ENCODE data around the gene SDK1.

SDK1 gene

DNA sequence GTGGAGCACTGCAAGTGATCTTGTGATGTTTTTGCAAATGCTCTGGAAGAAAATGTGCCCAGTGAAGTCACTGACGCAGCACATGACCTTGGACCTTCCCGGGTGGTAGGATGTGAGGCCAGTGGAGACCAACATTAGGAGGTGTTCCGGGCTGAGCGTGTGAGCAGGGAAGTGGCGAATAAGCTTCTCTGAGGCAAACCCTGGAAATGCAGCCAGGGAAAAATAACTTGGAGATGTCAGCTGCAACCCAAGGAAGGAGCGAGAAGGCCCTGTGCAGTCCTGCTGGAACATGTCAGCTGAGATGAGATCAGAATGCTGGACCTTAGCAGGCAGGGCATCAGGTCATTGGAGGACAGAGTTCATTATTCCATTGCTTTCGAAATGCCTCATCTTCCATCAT is 18.6 kb upstream of the SDK1 start:
- no peak for FAIRE-seq
- no peak for DNase-seq (ENCODE audit: insufficient read length, low spot score)

DNA sequence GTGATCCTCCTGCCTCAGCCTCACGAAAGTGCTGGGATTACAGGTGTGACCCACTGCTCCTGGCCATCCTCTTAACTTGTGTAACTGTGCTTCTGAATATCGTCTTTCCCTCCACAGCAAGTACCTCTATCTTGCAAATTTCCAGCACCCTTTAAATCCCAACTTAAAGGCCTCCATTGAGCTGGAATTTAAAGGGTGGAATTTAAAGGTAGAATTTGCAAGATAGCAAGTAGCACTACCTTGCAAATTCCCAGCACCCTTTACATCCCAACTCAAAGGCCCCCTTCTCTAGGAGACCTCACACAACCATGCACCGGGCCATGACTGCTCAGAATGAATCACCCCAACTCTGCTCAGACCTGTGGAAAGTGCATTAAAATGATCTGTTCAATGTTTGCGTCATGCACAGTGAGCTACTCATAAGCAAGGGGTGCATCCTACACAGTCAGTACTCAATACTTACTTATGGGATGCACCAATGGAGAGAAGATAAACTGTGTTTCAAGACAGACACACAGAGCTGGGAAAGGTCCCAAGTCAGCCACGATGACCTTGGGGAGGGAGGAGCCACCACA is 17.8 kb upstream of the SDK1 start:
- no peak for FAIRE-seq

DNA sequence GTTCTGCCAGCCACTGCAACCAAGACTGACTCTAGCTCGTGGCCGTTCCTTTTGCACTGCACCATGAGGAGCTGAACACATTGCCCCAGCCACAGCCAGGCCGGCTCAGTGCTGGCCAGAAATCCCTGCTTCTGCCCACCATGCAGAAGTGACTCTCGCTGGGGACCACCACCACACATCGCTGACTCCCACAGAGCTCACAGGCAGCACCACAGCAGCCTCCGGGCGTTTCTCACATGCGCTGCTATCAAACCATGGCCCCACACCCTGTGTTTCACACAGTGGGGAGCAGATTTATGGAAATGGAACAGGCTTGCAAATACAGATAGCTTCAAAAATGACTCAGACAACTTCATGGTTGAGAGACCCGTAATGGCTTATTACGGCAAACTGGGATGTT is 15.4 kb upstream of the SDK1 start:
- no peak for DNase-seq (ENCODE audit: insufficient read length, low spot score)
- FAIRE-seq = no peak

More for the DNA sequence above, 17.8 kb upstream of the SDK1 start:
- no peak for DNase-seq (ENCODE audit: insufficient read length, low spot score)

DNA sequence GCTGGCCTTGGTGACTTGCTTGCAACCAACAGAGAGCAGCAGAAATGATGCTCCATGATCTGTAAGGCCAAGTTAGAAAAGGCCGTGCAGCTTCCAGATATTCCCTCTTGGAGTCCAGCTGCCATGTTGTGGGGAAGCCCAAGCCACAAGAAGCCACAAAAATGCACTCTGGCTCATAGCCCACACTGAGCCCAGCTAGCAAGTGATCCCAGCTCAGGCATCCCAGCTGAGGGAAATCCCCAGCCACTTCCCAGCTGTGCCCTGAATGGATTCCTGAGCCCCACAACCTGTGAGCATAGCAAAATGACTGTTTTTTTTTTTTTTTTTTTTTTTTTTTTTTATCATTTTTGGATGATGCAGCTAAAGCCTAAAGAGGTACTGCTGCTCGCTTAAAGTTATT is 11.1 kb upstream of the SDK1 start:
- DNase-seq (ENCODE audit: insufficient read length, low spot score) (no peak), FAIRE-seq (no peak)

DNA sequence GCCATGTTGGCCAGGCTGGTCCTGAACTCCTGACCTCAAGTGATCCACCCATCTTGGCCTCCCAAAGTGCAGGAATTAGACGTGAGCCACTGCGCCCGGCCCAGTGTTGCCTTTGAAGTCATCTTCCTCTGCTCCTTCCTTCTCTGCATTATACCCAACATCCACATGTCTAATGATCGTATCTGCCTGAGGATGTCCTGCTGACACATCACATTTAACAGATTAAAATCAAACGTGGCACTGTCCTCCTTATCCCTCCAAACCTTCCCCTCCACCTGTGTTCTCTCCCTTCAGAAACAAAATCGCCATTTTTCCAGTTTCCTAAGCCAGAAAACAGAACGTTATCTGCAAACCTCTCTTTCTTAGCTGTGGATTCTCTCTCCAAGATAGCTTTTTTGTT is 8.4 kb upstream of the SDK1 start:
- FAIRE-seq (no peak), DNase-seq (ENCODE audit: insufficient read length, low spot score) (no peak)

DNA sequence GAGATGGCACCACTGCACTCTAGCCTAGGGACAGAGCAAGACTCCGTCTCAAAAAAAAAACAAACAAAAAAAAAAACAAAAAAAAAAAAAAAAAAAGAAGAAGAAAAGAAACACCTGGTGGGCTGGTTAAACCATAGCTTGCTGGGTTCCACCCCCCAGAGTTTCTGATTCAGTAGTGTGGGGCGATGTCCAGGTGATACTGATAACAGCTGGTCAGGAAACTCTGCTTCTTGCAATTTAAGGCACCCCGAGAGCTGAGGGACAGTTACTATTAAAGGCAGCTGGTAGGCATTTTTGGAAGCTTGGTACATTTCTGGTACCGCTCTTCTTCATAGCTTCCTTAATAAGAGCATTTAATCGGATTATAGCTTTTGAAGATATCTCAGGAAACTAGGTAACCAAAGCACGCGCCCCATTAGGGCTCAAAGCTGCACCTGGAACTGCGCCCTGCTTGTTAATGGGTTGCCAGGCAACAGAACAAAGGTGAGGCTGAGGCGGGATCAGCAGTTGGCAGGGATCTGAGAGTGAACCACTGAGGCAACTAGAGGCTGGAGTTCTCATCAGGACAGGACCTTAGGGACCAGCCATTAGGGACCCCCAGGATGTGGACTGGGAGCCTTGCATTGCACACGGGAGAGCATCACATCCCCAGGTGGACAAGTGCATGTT is 6.5 kb upstream of the SDK1 start:
- DNase-seq (ENCODE audit: insufficient read length, low spot score) (no peak), FAIRE-seq (no peak)

DNA sequence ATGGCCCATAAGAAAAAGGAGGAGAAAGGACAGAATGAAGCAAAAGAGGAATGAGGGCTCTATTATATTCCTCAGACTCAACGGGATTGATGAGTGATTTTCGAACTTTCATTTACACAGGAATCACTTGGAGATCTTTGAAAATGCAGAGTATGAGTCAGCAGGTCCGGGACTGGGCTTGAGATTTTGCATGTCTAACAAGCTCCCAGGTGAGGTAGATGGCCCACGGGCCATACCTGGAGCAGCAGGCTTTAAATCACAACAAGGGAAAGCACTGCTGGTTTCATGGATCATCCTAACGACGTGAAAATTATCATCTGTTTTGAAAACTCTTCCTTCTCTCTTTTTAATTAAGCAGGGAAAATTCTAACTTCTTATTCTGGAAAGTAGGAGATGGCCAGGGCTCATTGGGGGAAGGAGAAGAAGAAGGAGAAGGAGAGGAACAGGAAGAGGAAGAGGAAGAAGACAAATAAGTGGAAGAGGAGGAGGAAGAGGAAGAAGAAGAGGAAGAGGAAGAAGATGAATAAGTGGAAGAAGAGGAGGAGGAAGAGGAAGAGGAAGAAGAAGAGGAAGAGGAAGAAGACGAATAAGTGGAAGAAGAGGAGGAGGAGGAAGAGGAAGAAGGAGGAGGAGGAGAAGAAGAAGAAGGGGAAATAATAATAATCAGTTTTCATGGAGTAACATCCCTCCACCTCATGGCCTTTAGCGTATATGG is 3.8 kb upstream of the SDK1 start:
- DNase-seq (ENCODE audit: insufficient read length, low spot score) (no peak), FAIRE-seq (no peak)

DNA sequence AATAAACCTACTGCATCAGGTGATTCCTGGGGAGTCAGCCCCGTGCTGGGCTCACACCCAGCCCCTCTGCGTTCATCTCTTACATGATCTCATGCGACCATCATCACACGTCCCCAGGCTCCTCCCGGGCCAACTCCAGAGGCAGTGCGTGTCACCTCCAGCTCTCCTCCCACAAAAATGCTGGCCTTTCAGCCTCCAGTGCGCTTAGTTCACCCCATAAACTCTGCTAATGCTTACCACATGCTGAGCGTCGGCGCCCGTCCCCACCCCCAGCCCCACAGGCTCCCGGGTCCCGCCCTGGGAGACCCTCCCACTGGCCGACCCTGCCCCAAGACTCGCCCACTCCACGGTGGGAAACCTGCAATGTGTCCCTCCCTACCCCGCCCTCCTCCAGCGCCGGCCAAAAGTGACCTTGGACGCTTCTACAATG is 816 bp upstream of the SDK1 start:
- DNase-seq (ENCODE audit: insufficient read length, low spot score) (no peak), FAIRE-seq (no peak)

DNA sequence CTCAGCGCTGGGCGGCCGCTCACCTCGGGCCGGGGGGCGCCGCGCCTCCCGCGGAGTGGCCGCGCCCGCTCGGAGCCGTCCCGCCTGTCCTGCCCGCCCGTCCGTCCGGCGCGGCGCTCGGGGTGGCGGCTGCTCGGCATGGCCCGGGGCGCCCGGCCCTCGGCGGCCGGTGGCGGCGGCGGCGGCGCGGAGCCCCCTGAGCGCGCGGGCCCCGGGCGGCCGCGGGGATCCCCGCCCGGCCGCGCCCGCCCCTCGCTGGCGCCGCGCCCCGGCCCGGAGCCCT is 338 bp downstream of the SDK1 start:
- DNase-seq (ENCODE audit: insufficient read length, low spot score) (no peak), FAIRE-seq (no peak)

DNA sequence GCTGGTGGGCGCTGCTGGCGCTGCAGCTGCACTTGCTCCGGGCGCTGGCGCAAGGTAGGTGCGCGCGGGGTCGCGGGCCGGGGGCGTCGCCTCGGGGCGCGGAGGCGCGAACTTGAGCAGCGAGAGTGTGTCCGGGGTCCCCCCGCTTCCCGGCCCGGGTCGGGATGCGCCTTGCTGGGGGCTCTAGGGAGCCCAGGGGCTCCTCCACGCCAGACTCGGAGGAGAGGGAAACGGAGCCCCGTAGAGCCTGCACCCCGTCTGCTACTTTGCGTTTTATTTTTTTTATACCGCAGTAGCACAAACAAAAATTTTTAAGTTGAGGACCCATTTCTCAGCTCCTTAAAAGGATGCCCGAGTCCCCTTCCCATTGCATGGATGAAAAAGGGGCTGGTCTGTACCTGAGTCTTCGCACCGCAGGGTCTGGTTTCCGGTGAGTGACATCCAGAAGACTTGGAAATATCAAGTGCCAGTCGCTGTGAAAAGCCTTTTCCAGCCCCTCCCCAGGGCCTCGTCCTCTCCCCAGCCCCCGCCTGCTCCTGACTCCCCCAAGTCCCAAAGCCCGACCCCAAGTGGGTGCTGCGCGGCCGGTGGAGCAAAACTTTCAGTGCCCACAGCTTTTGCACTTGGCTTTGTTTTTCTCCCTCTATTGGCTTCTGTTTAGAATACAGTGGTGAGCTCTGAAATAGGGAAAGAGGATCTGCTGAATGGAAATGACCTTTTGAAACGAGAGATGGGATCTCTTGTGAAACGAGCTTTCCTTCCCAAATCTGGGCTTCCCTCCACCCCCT is 973 bp downstream of the SDK1 start:
- DNase-seq (ENCODE audit: insufficient read length, low spot score) = no peak
- no peak for FAIRE-seq

DNA sequence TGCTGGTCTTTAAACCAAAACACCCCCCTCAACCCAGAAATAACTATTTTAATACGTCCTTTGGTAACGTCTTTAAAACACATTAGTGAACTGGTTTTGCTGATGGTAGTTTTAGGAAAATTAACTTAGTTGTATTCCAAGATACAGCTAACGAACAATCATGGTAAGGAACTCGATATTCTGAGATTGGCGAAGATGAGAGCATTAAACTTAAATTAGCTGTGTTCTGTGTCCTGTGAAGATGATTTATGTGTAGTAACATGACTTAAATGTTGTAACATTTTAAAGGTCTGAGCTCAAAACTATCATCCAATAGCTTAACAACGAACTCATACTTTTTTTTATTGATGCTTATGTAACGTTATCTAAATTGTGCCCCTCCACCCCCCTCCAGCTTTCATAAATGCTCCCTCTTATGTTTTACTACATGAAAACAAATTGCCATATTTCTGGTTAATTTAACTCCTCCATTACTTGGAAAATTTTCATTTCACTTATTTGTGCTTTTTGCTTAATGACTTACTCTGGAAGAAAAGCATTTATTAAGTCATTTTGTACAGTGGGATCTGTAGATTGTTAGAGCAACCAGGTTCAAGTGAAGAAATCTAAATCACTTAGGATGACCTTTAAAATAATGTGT is 1.7 kb downstream of the SDK1 start:
- no peak for FAIRE-seq
- no peak for DNase-seq (ENCODE audit: insufficient read length, low spot score)

DNA sequence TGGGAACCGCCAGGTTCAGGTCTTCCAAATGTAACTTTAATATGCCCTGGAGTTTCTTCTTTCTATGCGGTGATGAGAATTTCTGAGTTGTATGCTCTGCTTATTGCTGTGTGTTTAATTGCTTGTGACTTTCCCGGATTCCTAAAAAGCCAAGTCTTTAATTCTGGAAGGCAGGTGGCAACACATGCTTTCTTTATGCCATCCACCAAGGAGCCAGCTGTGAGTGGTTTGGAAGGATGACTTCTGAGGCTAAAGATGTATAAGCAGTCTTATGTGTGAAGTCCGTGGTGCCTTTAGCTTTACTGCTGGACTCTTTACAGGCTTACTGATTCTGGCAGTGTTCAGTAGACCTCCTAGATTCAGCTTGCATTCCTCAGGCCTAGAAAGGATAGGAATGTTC is 3.1 kb downstream of the SDK1 start:
- no peak for DNase-seq (ENCODE audit: insufficient read length, low spot score)
- FAIRE-seq = no peak

DNA sequence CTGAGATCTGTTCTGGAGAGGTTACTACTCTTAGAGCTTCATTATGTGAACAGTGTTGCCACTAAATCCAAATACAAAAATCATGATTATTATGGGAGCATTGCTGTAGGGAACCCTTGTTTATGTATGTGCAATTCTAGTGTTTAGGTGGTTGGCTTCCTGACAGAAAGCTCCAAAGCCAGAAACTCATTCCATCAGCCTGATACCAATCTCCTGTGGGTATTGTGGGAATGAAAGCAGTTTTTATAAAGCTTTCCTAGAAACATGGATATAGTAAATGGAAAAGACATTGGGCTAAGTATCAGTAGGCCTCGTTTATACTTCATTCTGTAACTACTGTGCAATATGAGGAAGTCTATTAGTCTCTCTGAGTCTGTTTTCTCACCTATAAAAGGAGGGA is 6.4 kb downstream of the SDK1 start:
- FAIRE-seq (no peak), DNase-seq (ENCODE audit: insufficient read length, low spot score) (no peak)

DNA sequence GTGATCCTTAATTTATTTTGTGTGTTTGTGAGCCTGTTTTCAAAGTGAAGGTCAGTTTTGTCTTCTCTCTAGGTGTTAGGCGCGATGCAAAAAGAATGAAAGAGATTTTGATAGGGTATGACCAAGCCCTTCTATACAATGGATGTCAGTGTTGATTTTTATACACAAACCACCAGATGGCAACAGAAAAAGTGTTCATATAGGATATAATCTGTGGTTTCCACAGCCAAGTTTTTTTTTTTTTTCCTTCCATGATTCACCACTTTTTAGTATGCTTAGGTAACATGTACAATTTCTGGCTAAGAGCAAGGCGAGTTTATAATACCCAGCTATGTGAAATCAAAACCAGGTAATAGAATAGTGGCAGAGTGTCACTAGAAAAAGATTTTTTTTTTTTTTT is 8.1 kb downstream of the SDK1 start:
- no peak for DNase-seq (ENCODE audit: insufficient read length, low spot score)
- FAIRE-seq = no peak

DNA sequence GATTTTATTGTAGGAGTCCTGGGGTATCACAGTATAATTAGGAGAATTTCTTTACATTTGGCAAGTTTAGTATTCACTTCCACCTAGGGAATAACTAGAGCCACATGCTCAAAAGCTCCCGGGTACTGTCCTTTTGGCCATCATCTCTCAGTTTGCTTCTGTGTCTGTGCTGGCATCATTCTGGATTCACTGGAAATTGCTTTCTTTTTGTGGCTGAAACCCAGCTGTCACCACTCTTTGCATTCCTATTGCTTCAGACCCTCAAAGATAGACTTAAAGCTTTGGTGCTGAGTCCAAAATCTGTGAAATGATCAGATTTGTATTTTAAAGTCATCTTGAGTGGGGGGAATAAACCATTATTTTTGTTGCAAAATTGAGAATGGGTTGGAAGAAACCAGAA is 8.9 kb downstream of the SDK1 start:
- DNase-seq (ENCODE audit: insufficient read length, low spot score) (no peak), FAIRE-seq (no peak)

DNA sequence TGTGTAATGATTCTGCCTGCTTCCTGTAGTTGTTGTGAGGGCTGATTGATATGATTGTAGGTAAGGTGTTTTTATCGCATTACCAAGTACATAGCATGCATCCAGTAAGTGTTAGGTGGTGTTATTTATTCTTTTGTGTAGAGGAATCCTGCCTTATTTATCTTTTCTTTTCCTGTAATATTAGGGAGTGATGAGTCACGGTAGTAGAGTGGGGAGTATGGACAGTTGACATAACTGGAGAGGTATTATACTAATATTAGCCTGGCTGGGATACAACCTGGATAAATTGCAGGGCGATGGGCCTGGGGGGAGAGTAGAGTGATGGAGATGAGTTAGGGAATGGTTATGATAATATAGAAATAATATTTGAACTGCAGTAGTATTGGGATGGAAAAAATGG is 9.8 kb downstream of the SDK1 start:
- FAIRE-seq = no peak
- DNase-seq (ENCODE audit: insufficient read length, low spot score) = no peak

DNA sequence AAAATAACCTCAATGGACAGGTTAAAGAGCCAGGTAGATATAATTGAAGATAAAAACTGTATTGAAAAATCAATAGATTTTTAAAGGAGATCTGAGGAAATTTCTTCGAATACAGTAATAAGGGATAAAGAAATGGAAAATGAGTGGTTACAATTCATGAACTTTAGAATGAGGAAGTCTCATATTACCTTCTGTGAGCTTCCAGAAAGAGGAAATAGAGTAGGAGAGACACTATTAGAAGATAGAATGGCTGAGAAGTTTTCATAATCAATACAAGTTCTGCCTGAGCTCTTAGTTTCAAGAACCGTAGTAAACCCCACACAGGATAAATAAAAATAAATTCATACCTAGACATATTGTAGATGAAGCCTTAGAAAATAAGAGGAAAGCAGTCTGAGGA is 11.5 kb downstream of the SDK1 start:
- no peak for FAIRE-seq

DNA sequence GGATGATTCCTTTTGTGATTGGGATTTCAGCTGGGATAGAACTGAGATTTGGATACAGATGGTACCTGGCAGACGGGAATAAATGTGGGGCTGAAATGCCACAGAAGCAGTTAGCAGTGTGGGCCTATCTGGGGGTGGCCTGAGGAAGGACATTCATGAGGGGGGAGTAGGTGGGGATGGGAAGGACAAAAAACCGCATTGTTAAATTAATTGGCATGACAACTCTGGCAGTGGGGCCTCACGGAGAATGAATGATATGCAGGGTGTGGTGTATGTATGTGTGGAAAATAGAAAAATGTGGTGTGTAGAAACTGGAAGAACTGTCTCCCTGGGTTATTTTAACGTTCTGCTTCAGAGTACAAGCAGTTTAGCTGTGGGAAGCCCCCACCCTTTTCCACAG is 17.8 kb downstream of the SDK1 start:
- no peak for DNase-seq (ENCODE audit: insufficient read length, low spot score)
- no peak for FAIRE-seq

More for the DNA sequence above, 11.5 kb downstream of the SDK1 start:
- DNase-seq (ENCODE audit: insufficient read length, low spot score) = no peak

DNA sequence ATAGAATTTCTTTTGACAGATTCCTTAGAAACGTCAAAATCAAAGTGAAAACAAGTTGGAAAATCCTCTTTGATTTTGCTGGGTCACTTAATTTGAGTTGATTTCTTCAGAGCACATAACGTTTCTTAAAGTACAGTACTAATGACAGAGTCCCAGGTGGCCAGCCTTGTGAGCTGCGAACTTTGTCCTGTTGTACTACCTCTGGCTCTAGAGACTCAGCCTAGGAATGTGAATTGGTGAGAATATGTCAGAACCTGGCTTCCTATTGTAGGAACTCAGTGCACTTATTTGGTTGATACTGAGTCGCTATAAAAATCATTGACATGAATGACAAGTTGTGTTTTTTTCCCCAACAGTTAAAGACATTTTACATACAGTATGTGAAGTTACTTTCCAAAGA is 20.2 kb downstream of the SDK1 start:
- DNase-seq (ENCODE audit: insufficient read length, low spot score) (no peak), FAIRE-seq (no peak)

DNA sequence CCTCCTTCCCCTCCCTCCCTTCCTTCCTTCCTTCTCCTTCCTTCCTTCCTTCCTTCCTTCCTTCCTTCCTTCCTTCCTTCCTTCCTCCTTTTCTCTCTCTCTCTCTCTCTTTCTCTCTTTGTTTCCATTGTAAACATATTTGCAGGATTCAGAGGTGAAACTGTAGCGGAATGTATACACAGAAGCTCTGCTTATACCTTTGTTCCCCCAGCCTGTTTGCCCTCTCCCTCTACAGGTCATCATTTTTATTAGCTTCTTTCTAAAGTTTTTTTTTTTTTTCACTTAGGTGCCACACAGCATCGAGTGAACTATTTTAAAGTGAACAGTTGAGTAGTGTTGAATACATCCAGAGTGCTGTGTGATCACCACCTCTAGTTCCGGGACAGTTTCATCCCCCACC is 20.7 kb downstream of the SDK1 start:
- DNase-seq (ENCODE audit: insufficient read length, low spot score) = no peak
- no peak for FAIRE-seq

DNA sequence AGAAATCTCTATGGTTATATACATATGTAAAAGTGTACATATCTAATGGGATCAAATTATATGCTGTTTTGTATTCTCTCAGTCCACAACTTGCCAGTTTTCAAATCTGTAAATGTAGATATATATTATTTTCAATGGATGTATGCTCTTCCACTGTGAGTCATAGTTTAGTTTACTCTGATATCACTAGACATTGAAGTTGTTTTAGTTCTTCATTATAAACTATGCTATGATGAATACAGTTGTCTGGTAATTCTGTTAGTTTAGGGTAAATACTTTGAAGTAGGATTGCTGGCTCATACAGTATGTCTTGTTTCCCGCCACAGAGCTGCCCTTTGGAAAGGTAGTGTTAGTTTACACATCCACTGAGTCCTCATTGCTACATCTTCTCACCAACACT is 25.2 kb downstream of the SDK1 start:
- DNase-seq (ENCODE audit: insufficient read length, low spot score) (no peak), FAIRE-seq (no peak)

Data from GM19239 (cell line).